ENCODE measurements around the gene R3HDML. TPM values are rescaled to one million over a fixed set of nuclear protein-coding genes. Genes with fewer than 3 reads are reported as not detected.

The R3HDML gene
- total and polyA plus RNA-seq, 9 of the 15 experiments (the other 6 are each of a cell fraction or from before 2014, with no cell fraction given), result not detected

DNA sequence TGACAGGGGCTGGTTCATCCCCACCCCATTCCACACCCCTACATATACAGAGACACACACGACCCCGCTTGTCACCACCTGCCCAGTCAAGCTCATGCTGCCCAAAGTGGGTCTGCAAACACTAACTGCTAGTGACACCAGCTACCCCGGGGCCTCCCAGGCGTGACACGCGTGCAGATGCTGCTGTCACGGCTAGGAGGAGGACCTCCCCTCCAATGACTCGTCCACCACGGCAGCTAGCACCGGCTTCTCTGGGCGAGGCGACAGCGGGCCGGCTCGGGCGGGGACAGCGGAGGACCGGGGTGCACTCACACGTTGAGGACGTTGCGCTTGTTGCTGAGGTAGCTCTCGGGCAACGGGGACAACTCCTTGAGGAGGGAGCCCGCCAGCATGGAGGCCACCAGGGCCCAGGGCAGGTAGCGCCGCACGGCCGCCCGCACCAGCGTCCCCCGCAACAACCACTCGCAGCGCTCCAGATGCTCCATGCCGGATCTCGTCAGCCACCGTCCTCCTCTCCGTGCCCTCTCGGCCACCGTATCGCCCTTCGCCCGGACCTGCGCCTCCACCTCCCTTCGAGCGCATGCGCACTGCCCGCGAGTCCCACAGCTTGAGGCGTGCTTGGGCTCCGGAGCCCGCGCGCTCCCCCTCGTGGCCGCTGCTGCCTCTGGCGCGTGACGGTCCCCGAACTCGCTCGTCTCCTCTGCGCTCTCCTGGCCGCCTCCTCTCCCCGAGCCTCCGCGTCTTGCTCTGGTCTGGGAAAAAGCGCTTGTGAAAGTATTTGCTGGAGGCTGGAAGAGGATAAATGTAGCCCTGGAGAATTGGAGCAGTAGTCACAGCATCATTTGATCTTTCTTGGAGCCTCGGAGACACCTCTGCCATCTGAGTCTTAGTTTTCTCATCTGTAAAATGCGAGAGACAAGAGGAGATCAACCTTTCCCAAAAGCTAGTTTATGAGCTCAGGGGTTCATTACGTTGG, 25.9 kb upstream of the R3HDML start, which contains the start of gene FITM2 (continued):
- TF ChIP-seq HIVEP1 (CRISPR knock-in tag; IDR thresholded peaks at IDR 0.05) (no peak), ZNF764 (CRISPR knock-in tag; IDR thresholded peaks at IDR 0.05; ENCODE audit: low read depth) (no peak), MTA1 (IDR thresholded peaks at IDR 0.05; ENCODE audit: borderline replicate concordance) (no peak), ARHGAP35 (IDR thresholded peaks at IDR 0.05; ENCODE audit: partially characterized antibody) (no peak), GATAD2B (IDR thresholded peaks at IDR 0.05; ENCODE audit: borderline replicate concordance) (no peak), CC2D1A (IDR thresholded peaks at IDR 0.05) (no peak), RHOXF2B (CRISPR knock-in tag; conservative IDR thresholded peaks at IDR 0.05) (no peak), HMG20B (CRISPR knock-in tag; IDR thresholded peaks at IDR 0.05) (no peak), RFX7 (CRISPR knock-in tag; IDR thresholded peaks at IDR 0.05) (no peak), ARID2 (IDR thresholded peaks at IDR 0.05) (peak; percentile 60; the same call in 1 of the 2 replicates), TSC22D4 (tag; IDR thresholded peaks at IDR 0.05) (no peak), ZNF174 (CRISPR knock-in tag; IDR thresholded peaks at IDR 0.05) (no peak), SNIP1 (IDR thresholded peaks at IDR 0.05; ENCODE audit: low read depth) (no peak), OTX1 (CRISPR knock-in tag; IDR thresholded peaks at IDR 0.05) (no peak), SMAD3 (CRISPR knock-in tag; conservative IDR thresholded peaks at IDR 0.05) (no peak), BCL6 (CRISPR knock-in tag; IDR thresholded peaks at IDR 0.05) (no peak), ZNF134 (CRISPR knock-in tag; conservative IDR thresholded peaks at IDR 0.05) (no peak)
- TF ChIP-seq, protein P1, sequence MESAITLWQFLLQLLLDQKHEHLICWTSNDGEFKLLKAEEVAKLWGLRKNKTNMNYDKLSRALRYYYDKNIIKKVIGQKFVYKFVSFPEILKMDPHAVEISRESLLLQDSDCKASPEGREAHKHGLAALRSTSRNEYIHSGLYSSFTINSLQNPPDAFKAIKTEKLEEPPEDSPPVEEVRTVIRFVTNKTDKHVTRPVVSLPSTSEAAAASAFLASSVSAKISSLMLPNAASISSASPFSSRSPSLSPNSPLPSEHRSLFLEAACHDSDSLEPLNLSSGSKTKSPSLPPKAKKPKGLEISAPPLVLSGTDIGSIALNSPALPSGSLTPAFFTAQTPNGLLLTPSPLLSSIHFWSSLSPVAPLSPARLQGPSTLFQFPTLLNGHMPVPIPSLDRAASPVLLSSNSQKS (CRISPR knock-in tag; IDR thresholded peaks at IDR 0.05), result no peak
- TF ChIP-seq, protein P2, sequence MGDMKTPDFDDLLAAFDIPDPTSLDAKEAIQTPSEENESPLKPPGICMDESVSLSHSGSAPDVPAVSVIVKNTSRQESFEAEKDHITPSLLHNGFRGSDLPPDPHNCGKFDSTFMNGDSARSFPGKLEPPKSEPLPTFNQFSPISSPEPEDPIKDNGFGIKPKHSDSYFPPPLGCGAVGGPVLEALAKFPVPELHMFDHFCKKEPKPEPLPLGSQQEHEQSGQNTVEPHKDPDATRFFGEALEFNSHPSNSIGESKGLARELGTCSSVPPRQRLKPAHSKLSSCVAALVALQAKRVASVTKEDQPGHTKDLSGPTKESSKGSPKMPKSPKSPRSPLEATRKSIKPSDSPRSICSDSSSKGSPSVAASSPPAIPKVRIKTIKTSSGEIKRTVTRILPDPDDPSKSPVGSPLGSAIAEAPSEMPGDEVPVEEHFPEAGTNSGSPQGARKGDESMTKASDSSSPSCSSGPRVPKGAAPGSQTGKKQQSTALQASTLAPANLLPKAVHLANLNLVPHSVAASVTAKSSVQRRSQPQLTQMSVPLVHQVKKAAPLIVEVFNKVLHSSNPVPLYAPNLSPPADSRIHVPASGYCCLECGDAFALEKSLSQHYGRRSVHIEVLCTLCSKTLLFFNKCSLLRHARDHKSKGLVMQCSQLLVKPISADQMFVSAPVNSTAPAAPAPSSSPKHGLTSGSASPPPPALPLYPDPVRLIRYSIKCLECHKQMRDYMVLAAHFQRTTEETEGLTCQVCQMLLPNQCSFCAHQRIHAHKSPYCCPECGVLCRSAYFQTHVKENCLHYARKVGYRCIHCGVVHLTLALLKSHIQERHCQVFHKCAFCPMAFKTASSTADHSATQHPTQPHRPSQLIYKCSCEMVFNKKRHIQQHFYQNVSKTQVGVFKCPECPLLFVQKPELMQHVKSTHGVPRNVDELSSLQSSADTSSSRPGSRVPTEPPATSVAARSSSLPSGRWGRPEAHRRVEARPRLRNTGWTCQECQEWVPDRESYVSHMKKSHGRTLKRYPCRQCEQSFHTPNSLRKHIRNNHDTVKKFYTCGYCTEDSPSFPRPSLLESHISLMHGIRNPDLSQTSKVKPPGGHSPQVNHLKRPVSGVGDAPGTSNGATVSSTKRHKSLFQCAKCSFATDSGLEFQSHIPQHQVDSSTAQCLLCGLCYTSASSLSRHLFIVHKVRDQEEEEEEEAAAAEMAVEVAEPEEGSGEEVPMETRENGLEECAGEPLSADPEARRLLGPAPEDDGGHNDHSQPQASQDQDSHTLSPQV (IDR thresholded peaks at IDR 0.05), result no peak
- TF ChIP-seq, protein P3, sequence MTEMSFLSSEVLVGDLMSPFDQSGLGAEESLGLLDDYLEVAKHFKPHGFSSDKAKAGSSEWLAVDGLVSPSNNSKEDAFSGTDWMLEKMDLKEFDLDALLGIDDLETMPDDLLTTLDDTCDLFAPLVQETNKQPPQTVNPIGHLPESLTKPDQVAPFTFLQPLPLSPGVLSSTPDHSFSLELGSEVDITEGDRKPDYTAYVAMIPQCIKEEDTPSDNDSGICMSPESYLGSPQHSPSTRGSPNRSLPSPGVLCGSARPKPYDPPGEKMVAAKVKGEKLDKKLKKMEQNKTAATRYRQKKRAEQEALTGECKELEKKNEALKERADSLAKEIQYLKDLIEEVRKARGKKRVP (CRISPR knock-in tag; IDR thresholded peaks at IDR 0.05), result no peak
- TF ChIP-seq, protein P4, sequence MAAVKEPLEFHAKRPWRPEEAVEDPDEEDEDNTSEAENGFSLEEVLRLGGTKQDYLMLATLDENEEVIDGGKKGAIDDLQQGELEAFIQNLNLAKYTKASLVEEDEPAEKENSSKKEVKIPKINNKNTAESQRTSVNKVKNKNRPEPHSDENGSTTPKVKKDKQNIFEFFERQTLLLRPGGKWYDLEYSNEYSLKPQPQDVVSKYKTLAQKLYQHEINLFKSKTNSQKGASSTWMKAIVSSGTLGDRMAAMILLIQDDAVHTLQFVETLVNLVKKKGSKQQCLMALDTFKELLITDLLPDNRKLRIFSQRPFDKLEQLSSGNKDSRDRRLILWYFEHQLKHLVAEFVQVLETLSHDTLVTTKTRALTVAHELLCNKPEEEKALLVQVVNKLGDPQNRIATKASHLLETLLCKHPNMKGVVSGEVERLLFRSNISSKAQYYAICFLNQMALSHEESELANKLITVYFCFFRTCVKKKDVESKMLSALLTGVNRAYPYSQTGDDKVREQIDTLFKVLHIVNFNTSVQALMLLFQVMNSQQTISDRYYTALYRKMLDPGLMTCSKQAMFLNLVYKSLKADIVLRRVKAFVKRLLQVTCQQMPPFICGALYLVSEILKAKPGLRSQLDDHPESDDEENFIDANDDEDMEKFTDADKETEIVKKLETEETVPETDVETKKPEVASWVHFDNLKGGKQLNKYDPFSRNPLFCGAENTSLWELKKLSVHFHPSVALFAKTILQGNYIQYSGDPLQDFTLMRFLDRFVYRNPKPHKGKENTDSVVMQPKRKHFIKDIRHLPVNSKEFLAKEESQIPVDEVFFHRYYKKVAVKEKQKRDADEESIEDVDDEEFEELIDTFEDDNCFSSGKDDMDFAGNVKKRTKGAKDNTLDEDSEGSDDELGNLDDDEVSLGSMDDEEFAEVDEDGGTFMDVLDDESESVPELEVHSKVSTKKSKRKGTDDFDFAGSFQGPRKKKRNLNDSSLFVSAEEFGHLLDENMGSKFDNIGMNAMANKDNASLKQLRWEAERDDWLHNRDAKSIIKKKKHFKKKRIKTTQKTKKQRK (IDR thresholded peaks at IDR 0.05; ENCODE audit: borderline replicate concordance, low read depth, low read length), result no peak

Measured in K562 (cell line).